Stromal cell of bone marrow (primary cell): Measurements from ENCODE around the gene SLC2A6.
A peak's percentile ranks its signal among the peaks of the same experiment; 100 is the strongest.

Experiments used
- DNase-seq: peaks from one replicate; pipeline ENCODE4 v3.0.0-alpha.2; 2012; ENCODE audit warnings: low read depth

SLC2A6 gene

GRCh38 chr9:133515615-133516255 lies 36.8 kb upstream of the SLC2A6 start:
- no peak for DNase-seq

- DNase-seq, result no peak
These were observed 36.3 kb upstream of the SLC2A6 start for GRCh38 chr9:133515240-133515610.

DNA sequence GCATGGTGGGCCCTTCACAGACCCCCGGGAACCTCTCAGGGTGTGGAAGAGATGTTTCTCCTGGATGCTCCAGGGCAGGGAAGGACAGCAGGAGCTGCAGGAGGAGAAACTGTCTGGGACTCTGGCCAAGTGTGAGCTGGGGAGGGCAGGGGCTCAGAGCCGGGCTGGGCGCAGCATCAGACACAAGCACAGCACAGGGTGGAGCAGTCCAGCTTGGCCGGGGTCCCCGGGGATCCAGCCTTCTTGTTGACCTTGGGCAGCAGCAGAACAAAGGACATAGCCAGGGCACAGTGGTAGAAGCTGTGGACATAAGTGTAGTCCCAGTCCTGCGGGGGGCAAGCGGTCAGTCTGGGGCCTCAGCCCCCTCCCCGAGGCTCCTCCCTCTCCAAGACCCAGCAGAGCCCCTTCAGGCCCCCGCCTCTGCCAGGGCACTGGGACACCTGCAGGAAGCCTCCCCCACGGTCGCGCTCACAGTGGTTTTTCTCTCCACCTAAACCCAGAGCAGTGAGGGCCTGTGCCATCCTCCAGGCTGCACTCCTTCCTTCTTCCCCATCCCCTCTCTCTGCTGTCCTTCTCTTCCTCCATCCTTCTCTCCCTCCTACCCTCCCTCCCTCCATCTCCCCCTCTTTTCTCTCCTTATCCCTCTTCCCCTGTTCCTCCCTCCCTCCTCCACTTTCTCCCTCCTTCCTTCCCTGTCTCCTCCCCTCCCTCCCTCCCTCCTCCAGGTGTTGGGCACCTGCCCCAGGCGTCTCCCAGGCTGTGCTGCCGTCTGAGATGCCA lies 35.8 kb upstream of the SLC2A6 start:
- no peak for DNase-seq

DNA sequence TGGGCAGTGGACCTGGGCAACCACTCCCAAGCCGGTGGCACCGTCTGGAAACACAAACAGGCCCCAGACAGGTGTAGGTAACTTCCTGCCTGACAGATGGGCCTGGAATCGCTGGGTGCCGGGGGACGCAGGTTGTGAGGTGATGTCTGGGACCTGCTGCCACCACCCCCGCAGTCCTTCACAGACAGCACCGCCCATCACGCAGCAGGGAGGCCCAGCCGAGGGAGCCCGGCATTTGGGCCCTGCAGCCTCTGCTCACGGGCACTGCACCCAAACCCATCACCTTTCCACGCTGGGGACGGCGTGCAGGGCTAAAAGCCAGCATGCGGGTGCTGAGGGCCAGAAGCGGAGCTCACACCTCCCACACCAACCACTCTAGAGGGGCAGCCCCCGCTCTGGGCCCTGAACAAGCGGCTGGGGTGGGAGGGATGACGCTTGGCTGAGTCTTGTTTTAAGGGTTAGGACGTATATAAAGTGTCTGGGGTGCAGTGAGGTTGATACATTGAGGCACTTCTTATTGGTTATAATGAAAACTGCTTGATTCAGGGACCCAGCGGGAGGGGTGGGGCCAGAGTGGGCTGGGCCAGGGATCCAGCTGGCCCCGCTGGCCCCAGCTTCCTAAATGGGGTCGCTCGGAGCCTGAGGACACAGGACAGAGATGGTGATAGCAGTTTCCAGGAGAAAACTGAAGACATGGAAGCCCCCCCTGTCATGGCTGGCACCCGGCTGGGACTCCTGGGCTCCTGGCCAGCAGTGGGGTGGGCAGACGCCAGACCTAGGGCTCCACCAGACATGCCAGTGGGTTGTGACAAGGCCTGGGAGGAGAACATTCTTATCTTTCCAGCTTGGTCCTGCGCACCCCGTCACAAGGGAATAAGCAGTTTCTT lies 34.6 kb upstream of the SLC2A6 start:
- no peak for DNase-seq

- DNase-seq, result no peak
These were observed 33.6 kb upstream of the SLC2A6 start for GRCh38 chr9:133512253-133513213.

GRCh38 chr9:133511607-133512006 lies 32.7 kb upstream of the SLC2A6 start:
- no peak for DNase-seq

- no peak for DNase-seq
These were observed 32.1 kb upstream of the SLC2A6 start for GRCh38 chr9:133510926-133511505.

- DNase-seq, result no peak
These were observed 30.5 kb upstream of the SLC2A6 start for GRCh38 chr9:133509179-133510083.

- DNase-seq, result no peak
These were observed 29.1 kb upstream of the SLC2A6 start for GRCh38 chr9:133508046-133508445.

DNA sequence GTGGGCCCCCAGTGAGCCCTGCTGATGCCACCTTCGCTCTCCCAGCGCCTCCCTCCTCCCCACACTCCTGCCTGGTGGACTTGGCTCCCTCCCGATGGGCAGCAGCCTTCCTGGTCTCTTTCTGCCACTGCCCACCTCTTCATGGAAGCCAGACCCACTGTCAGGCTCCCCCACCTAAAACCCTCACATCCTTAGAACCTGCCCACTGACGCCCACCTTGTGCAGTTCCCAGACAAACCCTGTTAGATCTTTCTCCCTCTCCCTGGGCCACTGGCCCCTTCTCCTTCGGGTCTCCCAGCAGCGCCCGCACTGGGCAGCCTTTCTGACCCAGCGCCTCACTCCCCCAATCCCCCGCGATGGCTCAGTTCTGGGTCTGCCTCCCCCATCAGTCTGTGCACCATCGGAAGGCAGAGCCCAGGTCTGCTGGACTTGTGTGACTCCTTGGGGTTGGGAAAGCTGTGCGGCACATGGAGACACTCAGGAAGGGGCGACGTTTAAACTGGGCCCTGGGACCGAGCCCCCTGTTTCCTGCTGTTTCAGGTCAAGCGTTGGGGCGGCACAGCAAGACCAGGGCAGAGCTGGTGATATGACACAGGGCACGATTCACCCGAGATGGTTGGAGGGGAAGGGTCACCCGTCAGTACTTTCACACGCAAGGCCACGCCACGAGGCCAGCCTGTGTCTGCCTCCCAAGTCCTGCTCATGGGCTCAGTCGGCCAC lies 28.5 kb upstream of the SLC2A6 start:
- DNase-seq, result no peak

DNA sequence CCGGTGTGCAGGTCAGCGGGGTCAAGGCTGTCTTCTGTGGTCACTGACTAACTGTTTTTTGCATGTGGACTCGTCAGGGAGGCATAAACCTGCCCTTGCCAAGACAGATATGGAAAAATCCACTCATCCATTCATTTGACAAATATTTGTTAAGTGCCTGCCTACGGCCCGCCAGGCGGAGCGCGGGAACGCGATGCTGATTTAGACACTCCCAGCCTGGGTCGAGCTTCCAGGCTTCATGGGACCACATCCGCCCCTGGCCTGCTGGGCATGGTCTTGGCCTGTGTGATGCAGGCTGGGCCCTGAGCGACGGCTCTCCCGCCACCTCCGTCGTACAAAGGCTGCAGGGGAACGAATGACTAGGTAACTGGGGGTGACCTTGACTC lies 27.7 kb upstream of the SLC2A6 start:
- peak; percentile 98 for DNase-seq

- peak; percentile 96 for DNase-seq
These were observed 27.2 kb upstream of the SLC2A6 start for GRCh38 chr9:133505901-133506652.

DNA sequence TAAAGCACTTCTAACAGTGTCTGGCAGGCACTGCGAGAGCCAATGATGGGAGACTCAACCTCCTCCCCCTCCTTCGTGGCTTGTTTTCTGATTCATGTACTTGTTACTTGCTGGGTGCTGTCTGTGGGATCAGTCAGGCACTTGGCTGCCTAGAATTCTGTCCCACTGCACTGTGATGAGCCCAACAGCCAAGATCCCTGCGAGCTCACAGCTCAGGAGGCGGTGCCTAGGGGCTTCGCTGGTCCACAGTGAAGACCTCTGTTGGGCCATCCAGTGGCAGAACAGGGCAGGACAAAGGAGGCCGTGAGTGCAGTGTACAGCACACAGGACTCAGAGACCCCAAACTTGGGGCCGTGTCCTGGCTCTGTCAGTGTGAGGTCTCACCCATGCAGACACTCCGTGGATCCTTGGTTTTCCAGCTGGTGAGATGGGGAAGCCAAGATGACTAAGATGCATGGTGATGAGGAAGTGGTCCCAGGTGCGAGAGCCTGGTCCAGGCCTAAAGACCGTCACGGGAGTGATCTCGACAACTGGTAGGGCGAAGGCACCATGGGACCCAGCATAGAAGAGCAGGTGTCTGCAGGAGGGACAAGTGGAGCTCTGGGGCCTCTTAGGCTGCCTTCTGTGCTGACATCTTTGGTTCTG lies 26.4 kb upstream of the SLC2A6 start:
- DNase-seq, result peak; percentile 67

- no peak for DNase-seq
These were observed 23.2 kb upstream of the SLC2A6 start for GRCh38 chr9:133502112-133502511.

GRCh38 chr9:133499892-133500270 lies 21.0 kb upstream of the SLC2A6 start:
- no peak for DNase-seq

- no peak for DNase-seq
These were observed 20.4 kb upstream of the SLC2A6 start for GRCh38 chr9:133499132-133499891.
